ENCODE data around the gene LMO1. TPM values are rescaled to one million over a fixed set of nuclear protein-coding genes. Genes with fewer than 3 reads are reported as not detected.

Gene LMO1
- total and polyA plus RNA-seq, 2 of the 13 experiments (the other 11 are each of a cell fraction or from before 2014, with no cell fraction given): not detected

GRCh38 chr11:8232414-8232813 lies 31.3 kb downstream of the LMO1 start (continued):
- TF ChIP-seq ZNF512 (CRISPR knock-in tag; IDR thresholded peaks at IDR 0.05) (no peak), AHDC1 (CRISPR knock-in tag; IDR thresholded peaks at IDR 0.05; ENCODE audit: borderline replicate concordance) (no peak), ZNF121 (CRISPR knock-in tag; IDR thresholded peaks at IDR 0.05) (no peak), ZMYM4 (CRISPR knock-in tag; IDR thresholded peaks at IDR 0.05) (no peak), ZBTB7A (CRISPR knock-in tag; IDR thresholded peaks at IDR 0.05) (no peak), FOXA3 (CRISPR knock-in tag; IDR thresholded peaks at IDR 0.05) (no peak)
- TF ChIP-seq, protein P1, sequence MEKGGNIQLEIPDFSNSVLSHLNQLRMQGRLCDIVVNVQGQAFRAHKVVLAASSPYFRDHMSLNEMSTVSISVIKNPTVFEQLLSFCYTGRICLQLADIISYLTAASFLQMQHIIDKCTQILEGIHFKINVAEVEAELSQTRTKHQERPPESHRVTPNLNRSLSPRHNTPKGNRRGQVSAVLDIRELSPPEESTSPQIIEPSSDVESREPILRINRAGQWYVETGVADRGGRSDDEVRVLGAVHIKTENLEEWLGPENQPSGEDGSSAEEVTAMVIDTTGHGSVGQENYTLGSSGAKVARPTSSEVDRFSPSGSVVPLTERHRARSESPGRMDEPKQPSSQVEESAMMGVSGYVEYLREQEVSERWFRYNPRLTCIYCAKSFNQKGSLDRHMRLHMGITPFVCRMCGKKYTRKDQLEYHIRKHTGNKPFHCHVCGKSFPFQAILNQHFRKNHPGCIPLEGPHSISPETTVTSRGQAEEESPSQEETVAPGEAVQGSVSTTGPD (CRISPR knock-in tag; IDR thresholded peaks at IDR 0.05): no peak
- TF ChIP-seq, protein P2, sequence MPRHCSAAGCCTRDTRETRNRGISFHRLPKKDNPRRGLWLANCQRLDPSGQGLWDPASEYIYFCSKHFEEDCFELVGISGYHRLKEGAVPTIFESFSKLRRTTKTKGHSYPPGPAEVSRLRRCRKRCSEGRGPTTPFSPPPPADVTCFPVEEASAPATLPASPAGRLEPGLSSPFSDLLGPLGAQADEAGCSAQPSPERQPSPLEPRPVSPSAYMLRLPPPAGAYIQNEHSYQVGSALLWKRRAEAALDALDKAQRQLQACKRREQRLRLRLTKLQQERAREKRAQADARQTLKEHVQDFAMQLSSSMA (CRISPR knock-in tag; IDR thresholded peaks at IDR 0.05): no peak

Measured in HepG2 (cell line).